GM21360 (cell line): ENCODE measurements around the gene SLC30A10.
"Not testable (repeated sequence)": the region's sequence is repeated elsewhere in the genome, so short reads cannot be mapped to it uniquely, and the experiment has no call there.

ENCODE experiments used
- ATAC-seq: cut with Tn5 transposase; IDR thresholded peaks from one replicate; pipeline ENCODE4 v1.9.1; 2021; ENCODE audit warnings: mild to moderate bottlenecking, moderate library complexity; ENCODE audit not compliant: unreplicated experiment

SLC30A10 gene

DNA sequence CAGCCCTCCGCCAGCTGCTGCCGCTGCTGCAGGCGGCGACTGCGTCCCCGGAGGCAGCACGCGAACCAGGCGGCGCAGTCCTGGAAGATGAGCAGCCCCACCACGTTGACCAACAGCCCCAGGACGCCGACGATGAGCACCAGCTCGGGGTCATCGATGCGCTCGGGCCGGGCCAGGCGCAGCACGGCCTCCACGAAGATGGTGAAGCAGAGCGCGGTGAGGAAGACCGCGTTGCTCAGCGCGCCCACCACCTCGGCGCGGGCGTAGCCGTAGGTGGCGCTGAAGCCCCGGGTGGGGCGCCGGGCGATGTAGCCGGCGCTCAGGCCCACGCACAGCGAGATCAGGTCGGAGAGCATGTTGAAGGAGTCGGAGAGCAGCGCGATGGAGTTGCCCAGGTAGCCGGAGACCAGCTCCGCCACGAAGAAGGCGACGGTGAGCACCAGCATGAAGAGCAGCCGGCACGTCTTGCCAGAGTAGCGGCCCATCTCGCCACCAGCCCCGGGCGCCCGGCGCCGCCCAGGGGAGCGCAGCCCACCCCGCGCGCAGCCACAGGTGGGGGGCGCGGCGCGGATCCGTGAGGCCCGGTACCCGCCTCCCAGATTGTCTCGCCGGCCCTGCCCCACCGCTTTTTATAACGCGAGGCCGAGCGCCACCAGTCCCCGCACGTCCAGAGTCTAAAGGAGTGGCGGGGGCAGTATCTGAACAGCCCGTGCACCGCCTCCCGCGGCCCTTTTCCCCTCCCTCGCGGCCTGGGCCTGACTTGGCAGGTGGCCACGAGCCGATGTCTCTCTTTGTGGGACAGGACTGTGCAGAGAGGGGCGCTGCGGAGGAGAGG lies at the start of gene SLC30A10:
TSS of gene SLC30A10 (minus strand) at position 602 of the 835 bp plus-strand sequence. CDS start at position 485, 117 bp downstream.
- ATAC-seq: peak; percentile 59

DNA sequence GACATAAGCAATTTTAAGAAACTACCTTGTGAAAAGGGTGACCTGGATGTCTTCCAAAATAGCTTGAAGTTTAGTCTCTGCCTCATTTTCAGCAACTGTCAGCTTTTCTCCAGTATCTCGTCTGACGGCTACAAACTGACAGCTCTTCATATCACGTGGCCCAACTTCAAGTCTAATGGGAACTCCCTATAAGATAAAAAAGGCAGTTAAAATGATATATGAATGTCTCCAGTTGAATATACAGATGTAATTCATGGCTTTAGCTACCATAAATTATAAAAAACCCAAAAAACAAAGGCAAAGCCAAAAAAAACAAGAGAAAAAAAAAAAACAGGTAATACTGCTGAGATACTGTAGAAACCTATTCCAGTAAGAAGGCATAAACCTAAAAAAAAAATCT lies 44.9 kb upstream of the SLC30A10 start:
- ATAC-seq: no peak

DNA sequence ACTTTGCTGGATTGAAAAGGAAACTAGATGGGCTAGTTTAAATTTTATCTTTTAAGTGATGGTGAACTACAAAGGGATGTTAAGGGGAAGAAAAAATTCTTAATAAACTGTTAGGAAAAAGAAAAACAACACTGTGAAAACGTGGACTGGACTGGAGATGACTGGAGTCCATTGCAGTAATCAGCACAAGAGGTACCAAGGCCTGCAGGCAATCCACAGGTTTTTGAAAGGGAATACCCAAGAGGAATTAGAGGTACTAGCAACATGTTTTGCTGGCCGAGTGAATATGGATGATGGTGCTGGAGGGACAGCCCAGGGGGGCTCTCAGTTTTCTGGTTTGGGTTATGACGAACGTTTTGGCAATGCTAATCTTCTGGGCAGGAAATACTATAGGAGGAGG lies 39.0 kb upstream of the SLC30A10 start:
- ATAC-seq: no peak

DNA sequence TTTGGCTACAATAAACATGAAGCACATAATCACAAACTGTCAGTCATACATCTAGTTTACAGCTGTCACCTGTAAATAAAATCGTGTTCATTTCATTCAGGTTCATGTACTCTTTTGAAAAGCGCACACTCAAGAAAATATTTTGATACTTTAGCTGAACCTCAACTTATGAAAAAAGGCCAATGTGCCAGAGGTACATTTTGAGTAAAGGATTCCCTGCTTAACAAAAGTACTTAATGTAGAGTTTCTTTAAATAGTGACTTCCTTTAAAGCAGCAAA lies 37.7 kb upstream of the SLC30A10 start:
- no peak for ATAC-seq

DNA sequence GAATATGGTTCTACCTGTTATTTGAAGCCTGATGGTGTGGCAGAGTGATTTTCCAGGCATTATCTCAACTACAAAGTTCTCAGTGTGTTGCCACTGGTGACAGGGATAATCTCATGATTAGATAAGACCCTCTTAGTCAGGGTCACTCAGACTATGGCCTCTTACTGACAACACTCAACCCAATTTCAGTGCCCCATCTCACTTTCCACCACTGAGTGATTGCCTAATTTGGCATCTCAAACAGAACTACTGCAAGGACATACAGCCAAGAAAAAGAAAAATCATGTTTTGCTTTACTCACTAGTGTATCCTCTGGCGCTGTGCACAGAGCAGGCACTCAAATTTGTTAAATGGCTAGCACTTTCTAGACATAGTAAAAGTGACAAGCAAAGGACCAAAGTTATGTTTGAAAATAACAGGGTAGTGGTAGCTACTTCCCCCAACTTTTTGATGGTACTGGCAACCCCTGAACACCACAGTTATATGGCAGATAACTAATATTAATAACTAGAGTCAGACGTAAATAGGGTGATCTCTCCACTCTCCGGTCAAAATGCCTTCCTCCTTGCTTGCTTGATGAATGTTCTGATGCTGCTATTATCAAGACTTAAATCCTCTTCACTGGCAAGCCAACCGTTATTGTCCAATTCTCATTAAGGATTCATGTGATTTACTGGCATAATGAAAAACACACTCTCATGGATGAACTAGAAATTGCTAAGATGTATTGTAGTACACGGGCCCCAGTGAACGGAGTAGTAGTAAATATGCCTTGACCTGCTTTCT lies 37.1 kb upstream of the SLC30A10 start:
- no peak for ATAC-seq

DNA sequence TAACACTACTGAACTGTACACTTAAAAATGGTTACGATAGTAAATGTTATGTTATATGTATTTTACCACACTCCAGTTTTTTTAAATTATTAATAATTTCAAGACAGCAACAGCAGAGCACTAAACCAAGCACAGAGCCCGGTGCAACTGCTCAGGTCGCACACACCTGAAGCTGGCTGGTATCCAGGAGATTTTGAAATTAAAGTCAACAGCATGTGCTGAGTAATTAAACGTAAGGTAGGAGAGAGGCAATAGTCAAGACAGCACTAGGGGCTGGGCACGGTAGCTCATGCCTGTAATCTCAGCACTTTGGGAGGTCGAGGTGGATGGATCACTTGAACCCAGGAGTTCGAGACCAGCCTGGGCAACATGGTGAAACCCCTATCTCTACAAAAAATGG lies 35.1 kb upstream of the SLC30A10 start:
- no peak for ATAC-seq

DNA sequence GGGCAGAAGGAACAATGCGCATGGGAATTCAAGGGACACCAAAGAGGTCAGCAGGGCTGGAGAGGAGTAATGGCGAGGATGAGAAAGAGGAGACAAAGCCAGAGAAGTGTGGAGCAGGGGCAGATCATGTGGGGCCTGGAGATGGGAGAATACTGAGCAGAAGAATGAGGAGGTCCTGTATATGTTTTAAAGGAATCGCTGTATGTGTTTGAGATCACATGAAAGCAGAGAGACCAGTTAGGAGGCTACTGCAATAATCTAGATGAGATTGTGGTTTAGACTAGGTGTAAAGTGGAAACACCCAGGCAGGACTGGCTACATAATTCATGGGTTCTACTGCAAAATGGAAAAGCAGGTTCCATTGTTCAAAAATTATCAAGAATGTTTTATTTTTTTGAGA lies 33.3 kb upstream of the SLC30A10 start:
- ATAC-seq: no peak

DNA sequence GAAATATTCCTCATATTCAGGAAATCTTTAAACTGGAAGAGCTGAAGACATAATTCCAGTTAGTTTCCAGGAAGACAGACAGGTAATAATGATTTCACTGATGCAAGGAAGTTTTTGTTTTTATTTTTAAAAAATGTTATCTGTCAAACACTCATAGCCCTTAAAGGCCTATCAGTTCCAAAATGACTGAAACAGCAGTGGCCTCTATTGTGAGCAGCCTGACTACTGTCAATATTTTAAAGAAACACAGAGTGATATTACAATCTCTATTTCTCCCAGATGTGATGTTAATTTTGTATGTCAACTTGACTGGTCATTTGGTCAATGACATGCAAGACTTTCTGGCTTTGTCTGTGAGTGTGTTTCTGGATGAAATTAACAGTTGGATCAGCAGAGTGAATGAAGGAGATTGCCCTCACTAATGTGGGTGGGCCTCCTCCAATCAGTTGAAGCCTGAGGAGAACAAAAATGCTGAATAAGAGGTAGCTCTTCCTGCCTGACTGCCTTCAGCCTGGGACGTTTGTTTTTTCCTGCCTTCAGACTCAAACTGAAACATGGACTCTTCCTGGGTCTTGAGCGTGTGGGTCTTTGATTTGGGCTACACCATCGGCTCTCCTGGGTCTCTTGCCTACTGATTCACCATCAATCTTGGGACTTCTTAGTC lies 31.3 kb upstream of the SLC30A10 start:
- ATAC-seq: no peak

DNA sequence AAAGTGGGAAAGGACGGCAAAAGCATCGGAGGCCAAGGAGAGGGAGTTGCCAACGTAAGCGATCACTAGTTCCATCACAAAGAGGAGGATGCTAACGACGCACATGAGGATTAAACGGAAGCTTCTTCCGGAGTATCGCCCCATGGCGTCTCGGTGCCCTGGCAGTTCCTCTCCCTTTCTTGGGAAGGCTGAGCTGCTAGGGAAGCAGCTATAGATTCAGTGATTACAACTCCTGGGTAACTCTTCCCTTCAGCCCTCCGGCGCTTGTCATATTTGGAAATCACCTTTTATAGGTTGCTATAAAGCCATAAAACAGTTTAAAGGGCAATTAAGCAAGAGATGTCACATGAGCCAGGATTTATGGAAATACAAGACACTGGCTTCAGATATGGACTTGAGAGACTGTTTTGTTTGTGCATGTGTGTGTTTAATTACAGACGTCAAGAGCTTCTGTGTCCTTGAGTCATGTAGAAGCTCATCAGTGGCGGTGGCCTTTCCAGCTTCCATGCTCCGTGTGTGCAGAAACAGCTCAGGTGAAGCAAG lies 30.6 kb upstream of the SLC30A10 start:
- ATAC-seq: no peak

DNA sequence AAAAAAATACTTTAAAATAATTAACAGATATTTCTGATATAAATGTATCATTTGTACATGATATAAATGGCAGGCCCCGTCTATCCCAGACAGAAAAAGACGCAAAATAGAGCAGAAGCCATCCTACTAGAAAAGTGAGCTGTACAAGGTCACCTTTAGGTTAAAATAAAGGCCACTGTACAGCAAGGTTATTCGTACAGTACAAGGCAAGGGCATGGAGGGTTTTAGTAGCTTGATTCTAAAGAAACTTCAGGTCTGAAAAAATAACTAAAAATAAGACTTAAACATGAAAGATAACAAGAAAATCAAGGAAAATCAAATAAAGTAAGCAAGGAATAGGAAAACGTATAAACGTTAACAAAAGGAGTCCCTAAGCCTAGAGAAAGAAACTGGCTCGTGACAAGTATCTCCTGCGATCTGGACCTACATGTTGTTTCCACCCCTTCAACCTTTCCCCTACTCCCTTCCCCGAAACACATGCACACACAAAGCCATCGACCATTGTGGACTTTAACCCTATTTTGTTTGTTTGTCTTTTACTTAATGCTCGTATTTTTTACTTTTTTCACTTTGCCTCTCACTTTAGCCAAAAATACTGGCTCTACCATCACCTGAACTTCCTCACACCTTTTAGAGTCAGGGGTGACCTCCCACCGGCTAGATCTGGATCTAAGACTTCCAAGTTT lies 26.5 kb upstream of the SLC30A10 start:
- ATAC-seq: no peak

DNA sequence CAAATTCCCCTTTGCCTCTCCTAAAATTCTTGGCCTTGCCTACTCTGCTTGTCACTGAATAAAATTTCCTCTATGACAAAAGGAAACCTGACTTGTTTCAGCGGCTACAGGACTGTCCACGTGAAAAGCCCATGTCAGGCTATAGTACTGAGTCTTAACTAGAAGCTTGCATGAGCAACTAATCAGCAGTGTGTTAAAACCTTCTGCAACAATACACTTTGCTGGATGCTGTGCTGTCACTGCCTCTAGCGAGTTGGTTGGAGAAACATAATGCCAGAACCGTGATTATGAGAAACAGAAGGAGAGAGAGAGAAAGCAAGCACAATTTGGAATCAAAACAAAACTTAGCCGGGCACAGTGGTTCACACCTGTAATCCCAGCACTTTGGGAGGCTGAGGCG lies 25.7 kb upstream of the SLC30A10 start:
- no peak for ATAC-seq

DNA sequence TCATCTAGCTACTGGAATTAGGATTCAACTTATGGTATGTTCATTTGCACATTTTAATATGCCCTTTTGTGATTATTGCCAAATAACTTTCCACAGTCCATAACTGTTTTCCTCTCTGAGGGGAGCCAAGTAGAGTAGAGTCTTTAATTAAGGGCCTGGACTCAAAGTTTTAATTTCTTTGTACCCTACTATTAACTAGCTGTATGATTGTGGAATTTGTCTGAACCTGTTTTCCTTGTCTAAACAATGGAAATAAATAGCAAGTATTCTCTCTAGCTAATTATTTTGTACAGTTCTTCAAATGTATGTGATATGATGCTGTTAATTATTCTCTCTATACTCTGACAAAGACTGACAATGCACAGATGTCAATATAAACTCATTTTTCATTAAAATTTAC lies 24.0 kb upstream of the SLC30A10 start:
- ATAC-seq: no peak

DNA sequence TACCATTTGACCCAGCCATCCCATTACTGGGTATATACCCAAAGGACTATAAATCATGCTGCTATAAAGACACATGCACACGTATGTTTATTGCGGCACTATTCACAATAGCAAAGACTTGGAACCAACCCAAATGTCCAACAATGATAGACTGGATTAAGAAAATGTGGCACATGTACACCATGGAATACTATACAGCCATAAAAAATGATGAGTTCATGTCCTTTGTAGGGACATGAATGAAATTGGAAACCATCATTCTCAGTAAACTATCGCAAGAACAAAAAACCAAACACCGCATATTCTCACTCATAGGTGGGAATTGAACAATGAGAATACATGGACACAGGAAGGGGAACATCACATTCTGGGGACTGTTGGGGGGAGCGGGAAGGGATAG lies 20.9 kb upstream of the SLC30A10 start:
- ATAC-seq: not testable (repeated sequence)

DNA sequence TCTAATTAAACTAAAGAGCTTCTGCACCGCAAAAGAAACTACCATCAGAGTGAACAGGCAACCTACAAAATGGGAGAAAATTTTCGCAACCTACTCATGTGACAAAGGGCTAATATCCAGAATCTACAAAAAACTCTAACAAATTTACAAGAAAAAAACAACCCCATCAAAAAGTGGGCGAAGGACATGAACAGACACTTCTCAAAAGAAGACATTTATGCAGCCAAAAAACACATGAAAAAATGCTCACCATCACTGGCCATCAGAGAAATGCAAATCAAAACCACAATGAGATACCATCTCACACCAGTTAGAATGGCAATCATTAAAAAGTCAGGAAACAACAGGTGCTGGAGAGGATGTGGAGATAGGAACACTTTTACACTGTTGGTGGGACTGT lies 20.4 kb upstream of the SLC30A10 start:
- not testable (repeated sequence) for ATAC-seq

DNA sequence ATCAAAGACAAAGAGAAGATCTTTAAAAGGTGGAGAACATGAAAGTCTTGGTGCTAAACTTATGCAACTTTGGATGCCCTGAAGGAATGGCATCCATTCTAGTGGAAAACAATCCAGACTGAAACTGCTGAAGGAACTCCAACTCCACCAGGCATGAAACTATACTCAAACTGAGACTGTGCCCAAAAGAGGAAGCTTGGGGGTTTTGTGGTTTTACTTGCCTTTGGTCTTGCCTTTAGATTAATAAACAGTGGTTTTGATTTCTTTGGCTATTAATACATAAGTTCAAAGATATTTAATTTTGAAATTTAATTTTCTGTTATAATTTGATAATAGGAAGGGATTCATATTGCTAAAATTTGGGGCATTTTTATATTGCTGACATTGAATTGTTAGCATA lies 17.4 kb upstream of the SLC30A10 start:
- no peak for ATAC-seq

DNA sequence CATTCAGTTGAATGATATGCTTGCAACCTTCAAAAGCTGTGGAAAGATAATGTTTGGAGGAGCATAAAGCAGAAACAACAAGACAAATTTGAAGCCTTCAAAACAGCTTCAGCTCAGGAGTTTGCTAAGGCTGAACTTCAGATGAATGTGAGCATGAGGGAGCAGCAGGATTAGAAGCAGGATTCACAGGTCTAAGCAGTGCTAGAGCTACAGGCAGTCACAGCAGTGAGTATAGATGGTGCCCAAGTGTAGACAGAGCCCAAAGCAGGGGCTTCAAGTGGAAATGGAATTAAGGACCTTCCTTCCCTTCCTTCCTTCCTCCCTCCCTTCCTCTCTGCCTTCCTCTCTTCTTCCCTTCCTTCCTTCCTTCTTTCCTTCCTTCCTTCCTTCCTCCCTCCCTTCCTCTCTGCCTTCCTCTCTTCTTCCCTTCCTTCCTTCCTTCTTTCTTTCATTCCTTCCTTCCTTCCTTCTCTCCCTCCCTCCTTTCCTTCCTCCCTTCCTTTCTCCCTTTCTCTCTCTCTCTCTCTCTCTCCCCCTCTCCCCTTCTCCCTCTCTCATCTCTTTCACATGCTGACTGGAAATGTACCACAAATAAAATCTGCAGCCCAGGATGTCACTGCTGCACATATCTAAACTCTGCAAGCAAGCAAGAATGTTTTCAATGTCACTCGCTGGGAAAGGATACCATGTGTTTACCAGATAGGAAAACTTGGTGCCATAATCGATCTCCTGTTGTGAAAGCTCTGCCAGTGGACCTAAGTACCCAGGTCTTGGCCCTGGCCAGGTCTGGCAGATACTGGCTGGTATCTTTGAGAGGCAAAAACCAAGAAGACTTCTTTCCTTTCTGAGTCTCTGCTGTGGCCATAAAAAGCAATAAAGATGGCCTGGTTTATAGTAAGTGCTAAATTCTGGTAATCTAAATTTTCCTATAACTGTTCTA lies 13.1 kb upstream of the SLC30A10 start:
- no peak for ATAC-seq

DNA sequence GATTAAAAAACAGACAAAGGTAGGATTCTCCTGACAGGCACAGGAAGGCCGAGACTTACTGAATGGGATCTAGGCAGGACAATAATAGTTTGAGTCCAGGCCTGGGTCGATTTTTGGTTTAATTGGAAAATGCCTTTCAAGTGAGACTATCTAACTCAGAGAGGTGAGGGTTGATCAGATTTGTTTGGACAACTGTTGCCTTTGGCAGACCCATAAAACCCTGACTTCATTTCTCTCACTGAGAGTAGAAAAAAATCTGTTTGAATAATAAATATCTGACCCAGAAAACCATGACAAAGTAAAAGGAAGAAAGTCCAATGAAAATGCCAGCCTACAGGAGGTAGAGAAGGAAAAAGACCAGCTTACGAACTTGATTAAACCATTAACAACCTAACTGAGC lies 12.3 kb upstream of the SLC30A10 start:
- ATAC-seq: no peak

DNA sequence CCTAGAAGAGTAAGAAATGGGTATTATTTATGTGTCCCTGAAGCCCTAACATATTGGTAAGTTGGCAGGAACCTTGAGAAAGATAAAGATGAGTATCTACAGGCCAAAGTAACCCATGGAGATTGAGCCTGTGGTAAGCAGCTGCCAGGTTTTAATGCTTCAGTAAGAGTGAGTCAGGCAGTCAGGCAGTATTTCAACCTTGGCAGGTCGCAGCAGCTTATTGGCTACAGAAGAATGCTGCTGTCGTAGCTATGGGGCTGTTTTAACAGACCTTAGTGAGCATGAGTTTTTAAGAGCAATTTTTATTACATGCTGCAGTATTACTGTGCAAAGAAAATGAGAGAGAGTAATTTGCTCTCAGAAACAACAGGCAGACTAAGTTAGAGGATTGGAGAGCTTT lies 10.3 kb upstream of the SLC30A10 start:
- no peak for ATAC-seq

DNA sequence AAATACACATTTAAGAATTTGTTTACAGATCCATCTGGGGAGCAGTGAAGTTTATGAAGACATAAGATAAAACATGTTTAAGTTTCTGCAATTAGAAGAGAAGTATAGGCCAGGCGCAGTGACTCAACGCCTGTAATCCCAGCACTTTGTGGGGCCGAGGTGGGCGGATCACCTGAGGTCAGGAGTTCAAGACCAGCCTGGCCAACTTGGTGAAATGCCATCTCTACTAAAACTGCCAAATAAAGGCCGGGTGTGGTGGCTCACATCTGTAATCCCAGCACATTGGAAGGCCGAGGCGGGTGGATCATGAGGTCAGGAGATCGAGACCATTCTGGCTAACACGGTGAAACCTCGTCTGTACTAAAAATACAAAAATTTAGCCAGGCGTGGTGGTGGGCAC lies 5.4 kb upstream of the SLC30A10 start:
- ATAC-seq: not testable (repeated sequence)

DNA sequence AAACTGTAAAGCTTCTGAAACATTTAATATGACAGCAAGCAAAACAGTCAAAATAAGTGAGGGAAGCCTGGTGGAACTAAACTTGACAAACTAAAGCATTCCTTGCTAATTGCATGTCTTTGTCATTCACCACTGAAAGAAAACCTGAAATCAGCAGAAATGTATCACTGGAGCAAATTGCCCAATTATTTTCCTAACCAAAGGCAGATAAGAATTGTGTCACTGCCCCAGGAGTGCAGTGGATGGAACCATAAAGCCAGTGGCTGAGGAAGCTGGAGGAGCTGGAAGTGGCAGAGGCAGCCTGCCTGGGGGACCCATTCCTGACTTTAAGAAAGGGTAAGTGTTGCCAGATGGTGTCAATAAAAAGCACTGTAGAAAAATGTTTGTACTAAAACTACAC lies 2.7 kb upstream of the SLC30A10 start:
- no peak for ATAC-seq
